Epithelial cell of esophagus (primary cell): ENCODE data around the gene FAM111B.

Experiments
- DNase-seq: peaks from one replicate; pipeline ENCODE4 v3.0.0; 2010; ENCODE audit warnings: low read depth
- H3K4me3 ChIP-seq: 2 replicates; pipeline ENCODE4 v1.5.1; 2011; ENCODE audit warnings: mild to moderate bottlenecking, low read length, control low read depth
- TF ChIP-seq, protein P1 (sequence below): IDR thresholded peaks from 2 replicates; pipeline ENCODE4 v1.5.1; 2011; ENCODE audit warnings: low read depth, mild to moderate bottlenecking, low read length, control low read depth, inconsistent platforms; ENCODE audit not compliant: insufficient read depth; ENCODE audit errors: missing control alignments

The FAM111B gene

DNA sequence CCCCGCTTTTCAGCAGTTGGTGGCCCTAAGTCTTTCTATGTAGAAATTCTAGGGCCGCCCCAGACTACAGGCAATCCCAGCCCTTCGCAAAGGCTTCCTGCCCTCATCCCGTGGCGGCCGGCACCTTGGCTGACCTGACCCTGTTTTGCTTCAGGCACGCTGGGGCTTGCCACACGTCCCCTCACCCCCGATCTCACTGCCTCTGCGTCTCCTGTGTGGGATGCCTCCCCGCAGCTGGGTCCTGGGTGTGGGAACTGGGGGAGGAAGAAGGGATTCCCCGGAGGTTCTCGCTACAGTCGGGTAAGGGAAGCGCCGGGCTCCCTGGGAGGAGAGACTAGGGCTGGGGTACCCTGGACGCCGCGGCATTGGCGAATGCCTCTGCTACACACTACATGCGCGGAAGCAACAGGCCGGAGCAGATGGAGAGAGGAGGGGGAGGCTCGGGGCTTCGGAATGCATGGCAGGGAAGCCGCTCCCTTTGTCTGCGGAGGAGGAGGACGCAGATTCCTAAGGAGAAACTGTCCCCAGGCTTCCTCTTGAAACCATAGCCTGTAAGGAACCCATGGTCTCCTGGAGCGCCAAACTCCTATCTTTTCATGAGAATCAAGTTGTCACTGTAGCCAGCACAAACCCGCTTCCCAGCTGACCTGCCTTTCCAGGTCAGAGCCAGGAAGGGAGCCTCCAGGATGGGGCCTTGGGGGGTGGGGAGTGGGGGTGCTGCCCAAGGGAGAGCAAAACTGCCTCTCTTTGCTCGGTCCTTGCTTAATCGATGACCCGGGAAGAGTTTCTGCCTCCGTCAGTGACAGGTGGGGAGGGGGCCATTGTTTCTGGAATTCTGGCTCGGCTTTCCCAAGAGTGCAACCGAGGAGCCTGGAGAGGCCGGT is 66.3 kb downstream of the FAM111B start:
- peak overlapping the region; percentile 63 for H3K4me3 ChIP-seq
- DNase-seq, result peak; percentile 48
- TF ChIP-seq, protein P1, sequence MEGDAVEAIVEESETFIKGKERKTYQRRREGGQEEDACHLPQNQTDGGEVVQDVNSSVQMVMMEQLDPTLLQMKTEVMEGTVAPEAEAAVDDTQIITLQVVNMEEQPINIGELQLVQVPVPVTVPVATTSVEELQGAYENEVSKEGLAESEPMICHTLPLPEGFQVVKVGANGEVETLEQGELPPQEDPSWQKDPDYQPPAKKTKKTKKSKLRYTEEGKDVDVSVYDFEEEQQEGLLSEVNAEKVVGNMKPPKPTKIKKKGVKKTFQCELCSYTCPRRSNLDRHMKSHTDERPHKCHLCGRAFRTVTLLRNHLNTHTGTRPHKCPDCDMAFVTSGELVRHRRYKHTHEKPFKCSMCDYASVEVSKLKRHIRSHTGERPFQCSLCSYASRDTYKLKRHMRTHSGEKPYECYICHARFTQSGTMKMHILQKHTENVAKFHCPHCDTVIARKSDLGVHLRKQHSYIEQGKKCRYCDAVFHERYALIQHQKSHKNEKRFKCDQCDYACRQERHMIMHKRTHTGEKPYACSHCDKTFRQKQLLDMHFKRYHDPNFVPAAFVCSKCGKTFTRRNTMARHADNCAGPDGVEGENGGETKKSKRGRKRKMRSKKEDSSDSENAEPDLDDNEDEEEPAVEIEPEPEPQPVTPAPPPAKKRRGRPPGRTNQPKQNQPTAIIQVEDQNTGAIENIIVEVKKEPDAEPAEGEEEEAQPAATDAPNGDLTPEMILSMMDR, result no peak

DNA sequence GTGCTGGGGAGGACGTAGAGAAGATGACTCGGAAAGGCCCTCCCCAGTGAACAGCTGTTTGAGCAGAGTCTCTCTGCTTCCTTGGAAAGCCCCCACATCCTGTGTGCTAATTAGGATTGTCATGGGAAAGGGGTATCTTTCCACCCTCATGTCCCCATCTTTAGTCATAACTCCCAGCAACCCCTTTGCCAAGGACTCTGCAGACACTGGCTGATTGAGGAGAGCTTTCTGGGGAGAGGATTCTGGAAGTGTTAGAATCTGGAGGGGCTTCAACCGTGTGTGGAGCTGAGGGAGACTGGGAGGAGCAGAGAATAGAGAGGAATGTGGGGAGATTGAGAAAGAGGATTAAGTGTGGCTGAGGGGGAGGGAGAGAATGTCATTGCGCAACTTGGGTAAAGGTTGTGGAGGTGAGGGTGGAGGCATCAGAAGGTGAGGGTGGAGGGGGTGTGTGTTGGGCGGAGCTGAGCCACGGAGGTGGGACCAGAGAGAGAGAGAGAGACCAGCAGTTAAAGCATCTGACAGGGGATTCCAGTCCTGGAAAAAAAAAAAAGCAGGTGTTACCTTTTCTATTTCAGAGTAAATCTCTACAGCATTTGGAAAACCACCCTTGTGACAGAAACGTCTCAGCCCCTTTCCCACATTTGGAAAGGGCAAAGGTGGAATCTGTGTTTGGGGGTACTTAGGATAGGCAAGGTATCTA is 67.1 kb downstream of the FAM111B start:
- H3K4me3 ChIP-seq, result peak overlapping the region; percentile 63
- TF ChIP-seq, protein P1, result no peak
- peak; percentile 91 for DNase-seq

DNA sequence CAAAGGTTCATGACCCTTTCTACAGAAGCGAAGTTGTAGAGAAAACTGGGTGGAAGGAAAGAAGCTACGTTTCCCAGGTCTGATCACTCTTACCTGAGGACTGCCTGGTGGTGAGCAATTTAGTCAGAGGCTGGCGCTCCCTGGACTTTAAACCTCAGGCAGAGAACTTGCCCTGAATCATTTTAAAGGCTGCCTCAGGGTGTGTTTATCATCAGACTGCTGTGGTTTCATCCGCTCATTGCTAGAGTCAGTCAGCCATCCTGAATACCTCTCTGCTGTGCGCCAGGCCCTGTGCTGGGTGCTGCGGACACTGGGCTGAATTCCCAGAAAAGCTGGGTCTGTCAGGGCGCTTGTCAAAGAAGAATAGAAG is 67.6 kb downstream of the FAM111B start:
- TF ChIP-seq, protein P1, result peak; percentile 2
- peak; percentile 97 for DNase-seq
- peak overlapping the region; percentile 63 for H3K4me3 ChIP-seq

DNA sequence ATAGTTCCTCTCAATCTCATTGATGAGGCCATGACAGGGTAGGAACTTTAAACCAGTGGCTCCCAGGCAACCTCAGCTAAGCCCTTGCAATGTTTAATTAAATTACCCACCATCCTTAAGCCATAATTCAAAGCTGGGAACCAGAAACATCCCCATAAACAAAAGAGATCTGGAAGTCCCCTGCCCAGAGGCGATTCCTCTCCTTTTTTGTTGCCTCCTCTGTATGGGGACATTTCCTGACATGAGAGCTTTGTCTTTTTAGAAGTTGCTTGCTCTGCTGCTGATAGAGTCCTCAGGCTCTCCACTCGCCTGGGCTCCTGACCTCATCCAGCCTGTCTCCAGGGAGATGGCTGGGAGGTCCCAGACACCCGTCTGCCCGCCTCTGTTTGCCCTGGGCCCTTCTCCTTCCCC is 68.1 kb downstream of the FAM111B start:
- peak overlapping the region; percentile 2 for H3K4me3 ChIP-seq
- DNase-seq, result no peak
- TF ChIP-seq, protein P1, result no peak

DNA sequence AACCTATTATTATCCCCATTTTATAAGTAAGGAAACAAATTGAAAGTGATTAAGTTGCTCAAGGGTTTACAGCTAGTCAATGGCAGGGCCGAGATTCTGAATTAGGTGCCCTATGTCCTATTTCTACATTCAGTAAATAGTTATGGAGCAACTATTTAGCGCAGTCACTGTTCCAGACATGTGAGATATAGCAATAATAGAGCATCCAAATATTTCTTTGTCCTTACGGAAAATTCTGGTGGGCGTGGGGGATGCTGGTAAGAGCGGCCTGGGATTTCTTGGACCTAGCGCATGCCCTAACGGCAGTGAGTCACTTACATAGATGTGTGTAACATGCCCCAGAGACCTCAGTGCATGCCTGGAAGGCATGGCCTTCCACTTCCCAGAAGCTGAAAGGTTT is 69.3 kb downstream of the FAM111B start:
- TF ChIP-seq, protein P1, result no peak
- no peak for DNase-seq
- H3K4me3 ChIP-seq, result no peak overlapping the region
